Endothelial cell of umbilical vein (primary cell): ENCODE data around the gene KRTAP10-6.

ENCODE experiments used
- EZH2 ChIP-seq: IDR thresholded peaks from 2 replicates; pipeline ENCODE4 v1.6.1; 2012; ENCODE audit warnings: borderline replicate concordance, low read depth, mild to moderate bottlenecking, moderate library complexity, low read length, inconsistent platforms; ENCODE audit not compliant: severe bottlenecking
- GATA2 ChIP-seq: IDR thresholded peaks from 2 replicates; pipeline ENCODE4 v1.7.0; 2011; ENCODE audit warnings: low read depth, mild to moderate bottlenecking, moderate library complexity, mixed read lengths, low read length; ENCODE audit not compliant: insufficient read length, insufficient read depth
- JUN ChIP-seq: IDR thresholded peaks from 2 replicates; pipeline ENCODE4 v1.6.1; 2011; ENCODE audit warnings: borderline replicate concordance, low read depth; ENCODE audit not compliant: insufficient read length, insufficient read depth
- MYC ChIP-seq: IDR thresholded peaks from one replicate; pipeline ENCODE4 v1.6.1; 2011; ENCODE audit warnings: mild to moderate bottlenecking, low read depth, low read length
- POLR2A ChIP-seq: IDR thresholded peaks from 2 replicates; pipeline ENCODE4 v1.6.1; 2012; ENCODE audit warnings: low read depth, mild to moderate bottlenecking, control low read depth, low read length
- POLR2AphosphoS5 ChIP-seq: IDR thresholded peaks from 2 replicates; pipeline ENCODE4 v1.6.1; 2012; ENCODE audit warnings: low read depth, mild to moderate bottlenecking, control low read depth, low read length, moderate library complexity; ENCODE audit not compliant: insufficient read depth
- TF ChIP-seq, protein P1 (sequence below), 2 donors: IDR thresholded peaks; 1 replicate in 1 of 2; 2 replicates in 1 of 2; pipeline ENCODE4 v1.5.1; 2011; ENCODE audit warnings: low read length in 2 of 2, mild to moderate bottlenecking in 2 of 2, moderate library complexity in 2 of 2, control low read depth in 1 of 2, inconsistent platforms in 1 of 2, low read depth in 1 of 2; ENCODE audit not compliant: insufficient read depth in 1 of 2; ENCODE audit errors: extremely low read depth in 1 of 2
- TF ChIP-seq, protein P2 (sequence below): IDR thresholded peaks from 2 replicates; pipeline ENCODE4 v1.6.1; 2011; ENCODE audit not compliant: insufficient read depth, insufficient read length

DNA sequence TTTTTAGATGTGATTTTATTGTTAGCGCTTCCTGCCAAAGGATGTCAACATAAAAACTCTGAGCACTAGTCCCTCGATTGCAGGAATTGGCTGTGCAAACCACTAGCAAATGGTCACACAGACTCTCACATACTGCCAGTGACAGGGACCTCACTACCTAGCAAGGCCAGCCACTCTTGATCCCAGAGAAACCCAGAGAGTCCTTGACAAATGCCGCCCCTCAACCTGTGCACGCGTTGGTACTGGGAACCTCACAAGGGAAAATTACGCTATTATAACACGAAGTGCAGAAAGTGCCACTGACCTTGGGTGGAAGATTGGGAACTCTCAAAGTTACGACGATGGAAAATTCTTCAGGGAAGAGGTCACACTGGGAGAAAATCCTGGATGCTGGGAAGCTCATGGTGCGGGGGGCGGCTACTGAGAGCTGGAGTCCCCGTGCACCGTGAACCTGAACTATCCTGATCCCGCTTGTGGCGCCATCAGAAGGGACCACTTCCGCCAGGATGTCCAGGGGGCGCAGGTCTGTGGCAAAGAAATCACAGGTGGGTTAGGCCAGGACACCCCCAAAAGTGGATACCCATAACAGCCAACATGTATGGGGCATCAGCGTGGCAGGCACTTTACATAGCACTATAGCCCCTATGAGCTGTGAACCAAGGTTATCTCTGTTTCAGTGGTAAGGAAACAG, 24.7 kb downstream of the KRTAP10-6 start:
- TF ChIP-seq, protein P1, sequence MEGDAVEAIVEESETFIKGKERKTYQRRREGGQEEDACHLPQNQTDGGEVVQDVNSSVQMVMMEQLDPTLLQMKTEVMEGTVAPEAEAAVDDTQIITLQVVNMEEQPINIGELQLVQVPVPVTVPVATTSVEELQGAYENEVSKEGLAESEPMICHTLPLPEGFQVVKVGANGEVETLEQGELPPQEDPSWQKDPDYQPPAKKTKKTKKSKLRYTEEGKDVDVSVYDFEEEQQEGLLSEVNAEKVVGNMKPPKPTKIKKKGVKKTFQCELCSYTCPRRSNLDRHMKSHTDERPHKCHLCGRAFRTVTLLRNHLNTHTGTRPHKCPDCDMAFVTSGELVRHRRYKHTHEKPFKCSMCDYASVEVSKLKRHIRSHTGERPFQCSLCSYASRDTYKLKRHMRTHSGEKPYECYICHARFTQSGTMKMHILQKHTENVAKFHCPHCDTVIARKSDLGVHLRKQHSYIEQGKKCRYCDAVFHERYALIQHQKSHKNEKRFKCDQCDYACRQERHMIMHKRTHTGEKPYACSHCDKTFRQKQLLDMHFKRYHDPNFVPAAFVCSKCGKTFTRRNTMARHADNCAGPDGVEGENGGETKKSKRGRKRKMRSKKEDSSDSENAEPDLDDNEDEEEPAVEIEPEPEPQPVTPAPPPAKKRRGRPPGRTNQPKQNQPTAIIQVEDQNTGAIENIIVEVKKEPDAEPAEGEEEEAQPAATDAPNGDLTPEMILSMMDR (IDR thresholded peaks at IDR 0.05; ENCODE audit: extremely low read depth in 1 of 2, insufficient read depth in 1 of 2, low read depth in 1 of 2, low read length in 2 of 2), result no peak
- TF ChIP-seq JUN (no peak), EZH2 (no peak), POLR2A (no peak), POLR2AphosphoS5 (no peak), MYC (no peak), GATA2 (no peak)
- TF ChIP-seq, protein P2, sequence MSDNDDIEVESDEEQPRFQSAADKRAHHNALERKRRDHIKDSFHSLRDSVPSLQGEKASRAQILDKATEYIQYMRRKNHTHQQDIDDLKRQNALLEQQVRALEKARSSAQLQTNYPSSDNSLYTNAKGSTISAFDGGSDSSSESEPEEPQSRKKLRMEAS, result no peak
